ENCODE data around the gene LRRC31. TPM values are rescaled to one million over a fixed set of nuclear protein-coding genes. Genes with fewer than 3 reads are reported as not detected.

Gene LRRC31
- total RNA-seq, 4 donors from 2014 or later: 12.4 to 57.6 (median 28.4) TPM

GRCh38 chr3:169836942-169837275, 32.8 kb downstream of the LRRC31 start:
- no peaks in the 10 kb centered on the region for H3K4me1 ChIP-seq
- H3K27me3 ChIP-seq: no peaks in the 10 kb centered on the region
- no peaks in the 10 kb centered on the region for H3K9me3 ChIP-seq
- peak overlapping the region in 1 of 4 donors; percentile 25 for H3K27ac ChIP-seq
- no peaks in the 10 kb centered on the region for H3K36me3 ChIP-seq
- H3K4me3 ChIP-seq: no peak overlapping the region
- TF ChIP-seq CTCF (IDR thresholded peaks at IDR 0.05): no peak
- TF ChIP-seq POLR2A (IDR thresholded peaks at IDR 0.05): no peak
- no peak for DNase-seq

DNA sequence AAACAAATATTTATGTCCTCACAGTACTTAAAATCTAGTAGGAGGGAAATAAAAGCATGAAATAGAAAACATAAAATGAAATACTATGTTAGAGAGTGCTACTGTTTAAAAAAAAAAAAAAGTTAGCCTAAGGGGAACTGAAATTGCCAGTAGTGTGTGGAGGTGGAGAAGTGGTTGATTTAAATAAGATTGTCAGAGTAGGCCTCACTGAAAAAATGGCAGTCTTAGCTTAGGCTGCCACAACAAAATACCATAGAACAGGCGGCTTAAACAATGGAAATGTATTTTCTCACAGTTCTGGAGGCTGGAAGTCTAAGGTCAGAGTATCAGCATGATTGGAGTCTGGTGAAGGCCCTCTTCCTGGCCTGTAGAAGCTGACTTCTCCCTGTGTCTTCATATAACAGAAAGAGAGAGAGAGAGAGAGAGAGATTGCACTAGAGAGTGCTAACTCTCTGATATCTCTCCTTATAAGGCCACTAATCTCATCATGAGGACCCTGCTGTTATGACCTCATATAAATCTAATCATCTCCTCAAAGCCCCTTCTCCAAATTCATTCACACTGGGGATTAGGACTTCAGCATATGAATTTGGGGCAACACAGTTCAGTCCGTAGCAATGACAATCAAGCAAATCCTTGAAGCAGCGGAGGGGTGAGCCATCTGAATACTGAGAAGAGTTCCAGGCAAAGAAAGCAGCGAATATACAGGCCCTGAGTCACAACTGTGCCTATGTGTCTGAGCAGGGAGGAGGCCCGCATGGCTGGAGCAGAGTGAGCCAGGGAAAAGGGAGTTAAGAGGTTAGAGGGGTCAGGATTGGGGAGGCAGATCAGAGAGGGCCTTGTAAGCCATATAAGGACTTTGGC, 33.4 kb downstream of the LRRC31 start:
- Histone ChIP-seq H3K27me3 (no peaks in the 10 kb centered on the region), H3K27ac (peak overlapping the region in 2 of 4 donors; percentile 25 to 52), H3K4me3 (no peak overlapping the region), H3K36me3 (no peaks in the 10 kb centered on the region), H3K9me3 (no peaks in the 10 kb centered on the region), H3K4me1 (no peaks in the 10 kb centered on the region)
- DNase-seq: no peak
- TF ChIP-seq CTCF (IDR thresholded peaks at IDR 0.05) (no peak), POLR2A (IDR thresholded peaks at IDR 0.05) (no peak)

DNA sequence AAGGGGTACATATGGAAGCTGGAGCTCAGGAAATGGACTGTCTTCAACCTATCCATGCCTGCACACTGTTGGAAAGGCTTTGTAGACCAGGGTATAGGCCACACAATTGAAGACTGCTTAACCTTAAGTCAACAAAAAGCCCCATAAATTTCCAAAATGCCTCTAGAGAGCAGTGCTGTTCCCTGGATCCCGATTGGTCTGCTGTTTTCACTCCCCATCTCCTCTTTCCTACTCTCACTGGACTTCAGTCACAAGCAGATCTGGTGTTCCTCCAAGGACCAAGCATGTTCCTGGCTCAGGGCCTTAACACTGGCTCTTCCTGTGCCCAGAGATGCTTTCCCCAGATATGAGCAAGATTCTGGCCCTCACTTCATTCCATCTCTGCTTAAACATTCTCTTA, 34.2 kb downstream of the LRRC31 start:
- Histone ChIP-seq H3K27ac (peak overlapping the region in 1 of 4 donors; percentile 50), H3K36me3 (no peaks in the 10 kb centered on the region), H3K4me1 (no peaks in the 10 kb centered on the region), H3K9me3 (no peaks in the 10 kb centered on the region), H3K27me3 (no peaks in the 10 kb centered on the region), H3K4me3 (no peak overlapping the region)
- DNase-seq: no peak
- no peak for TF ChIP-seq CTCF (IDR thresholded peaks at IDR 0.05)
- no peak for TF ChIP-seq POLR2A (IDR thresholded peaks at IDR 0.05)

GRCh38 chr3:169827712-169828111, 42.0 kb downstream of the LRRC31 start:
- no peak overlapping the region for H3K27ac ChIP-seq
- no peaks in the 10 kb centered on the region for H3K27me3 ChIP-seq
- no peaks in the 10 kb centered on the region for H3K4me1 ChIP-seq
- TF ChIP-seq POLR2A (IDR thresholded peaks at IDR 0.05): no peak
- TF ChIP-seq CTCF (IDR thresholded peaks at IDR 0.05): no peak
- H3K4me3 ChIP-seq: no peak overlapping the region
- no peak for DNase-seq
- no peaks in the 10 kb centered on the region for H3K36me3 ChIP-seq
- no peaks in the 10 kb centered on the region for H3K9me3 ChIP-seq

DNA sequence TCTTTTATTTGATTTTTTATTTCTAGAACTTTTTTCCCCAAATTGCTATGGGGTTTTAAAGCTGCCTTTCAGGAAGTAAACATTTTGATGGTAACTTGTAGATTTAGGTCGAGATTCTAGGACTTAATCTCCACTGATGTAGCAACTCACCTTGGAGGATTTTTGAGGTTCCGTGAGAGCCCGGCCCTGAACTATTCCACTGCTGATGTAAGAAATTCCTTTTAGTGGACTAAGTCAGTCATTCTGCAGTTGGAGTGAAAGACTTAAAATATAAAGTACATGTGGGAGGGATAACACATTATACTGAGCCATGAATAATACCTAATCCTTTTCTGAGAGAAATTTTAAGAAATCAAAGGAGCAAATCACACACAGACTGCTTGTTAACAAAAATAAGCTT, 44.4 kb downstream of the LRRC31 start:
- Histone ChIP-seq H3K27ac (no peak overlapping the region), H3K27me3 (no peaks in the 10 kb centered on the region), H3K36me3 (no peaks in the 10 kb centered on the region), H3K9me3 (no peaks in the 10 kb centered on the region), H3K4me3 (no peak overlapping the region), H3K4me1 (no peaks in the 10 kb centered on the region)
- no peak for DNase-seq
- TF ChIP-seq CTCF (IDR thresholded peaks at IDR 0.05): no peak
- no peak for TF ChIP-seq POLR2A (IDR thresholded peaks at IDR 0.05)

Data from Peyer's patch (tissue), 4 donors.